Measurements from ENCODE around the gene KRT1.

DNA sequence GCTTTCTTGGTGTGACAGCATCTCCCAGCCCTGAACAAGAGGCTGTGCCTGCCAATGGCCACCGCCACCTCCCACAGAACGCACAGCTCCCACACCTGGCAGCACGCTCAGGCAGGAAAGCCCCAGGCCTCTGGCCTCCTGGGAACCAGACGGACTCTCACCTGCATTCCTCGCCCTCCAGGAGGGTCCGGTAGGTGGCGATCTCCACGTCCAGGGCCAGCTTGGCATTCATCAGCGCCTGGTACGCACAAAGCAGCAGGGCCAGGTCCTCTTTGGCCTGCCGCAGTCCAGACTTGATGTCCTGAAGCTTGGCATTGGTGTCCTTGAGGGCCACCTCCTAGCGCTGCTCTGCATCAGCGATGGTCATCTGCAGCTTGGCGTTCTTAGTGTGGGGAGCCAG, 35.2 kb upstream of the KRT1 start:
- TF ChIP-seq CTCF (IDR thresholded peaks at IDR 0.05) (no peak), EZH2 (IDR thresholded peaks at IDR 0.05; ENCODE audit: borderline replicate concordance, insufficient read depth, low read depth, low read length, poor library complexity, severe bottlenecking) (no peak)
